ENCODE results near the gene GRM8. TPM values are rescaled to one million over a fixed set of nuclear protein-coding genes. Genes with fewer than 3 reads are reported as not detected.
A peak's percentile ranks its signal among the peaks of the same experiment; 100 is the strongest.

The GRM8 gene
- total and polyA plus RNA-seq, 9 of the 15 experiments (the other 6 are each of a cell fraction or from before 2014, with no cell fraction given), result 0.13 TPM; not detected in 7

- no peak for TF ChIP-seq ZBTB11 (CRISPR knock-in tag; IDR thresholded peaks at IDR 0.05)
Observed at GRCh38 chr7:126411821-126412383, 840.8 kb downstream of the GRM8 start (continued).

DNA sequence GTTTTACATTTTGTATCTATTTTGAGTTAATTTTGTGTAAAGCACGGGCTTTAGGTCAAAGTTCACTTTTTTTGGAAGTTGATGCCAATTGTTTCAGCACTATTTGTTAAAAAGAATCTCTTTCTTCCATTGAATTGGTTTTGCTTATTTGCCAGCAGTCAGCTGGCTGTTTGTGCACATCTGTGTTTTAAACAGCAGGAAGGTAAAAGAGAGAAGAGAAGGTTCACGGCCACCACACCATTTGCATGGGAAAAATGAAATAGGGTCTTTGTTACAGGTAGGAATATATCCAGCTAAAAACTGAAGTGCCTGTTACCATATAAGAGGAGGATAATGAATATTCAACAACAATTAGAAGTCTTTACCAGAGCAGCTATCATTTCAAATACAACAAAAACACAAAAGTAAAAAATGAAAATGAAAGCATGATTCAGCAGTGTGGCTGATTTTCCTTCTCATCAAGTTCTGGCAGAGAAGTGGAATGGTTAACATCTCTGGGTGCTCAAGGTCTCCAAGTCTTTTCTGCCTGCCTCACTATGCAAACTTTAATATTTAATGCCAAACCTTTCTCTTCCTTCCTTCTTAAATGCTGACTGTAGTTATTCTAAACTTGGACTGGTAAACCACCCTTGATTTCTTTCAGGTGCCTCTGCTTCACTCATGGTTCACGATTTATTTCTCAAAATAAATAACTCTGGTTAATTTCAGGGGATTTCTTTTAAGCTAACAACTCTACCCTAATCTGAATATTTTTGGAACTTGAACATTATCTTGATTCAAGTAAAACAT, 841.5 kb downstream of the GRM8 start:
- Histone ChIP-seq H3K27me3 (ENCODE audit: control insufficient read depth in 2 of 2, insufficient read depth in 2 of 2, low read length in 2 of 2) (no peaks in the 10 kb centered on the region), H3K27ac (ENCODE audit: extremely low read depth, low read depth, low read length) (no peak overlapping the region), H3K4me2 (ENCODE audit: insufficient read depth, low read length) (no peak overlapping the region), H3K4me1 (replicated peaks in 1 of 2; ENCODE audit: control insufficient read depth in 2 of 2, insufficient read depth in 2 of 2, low read length in 2 of 2) (no peaks in the 10 kb centered on the region), H3K79me2 (ENCODE audit: control insufficient read depth, insufficient read depth, low read length) (no peaks in the 10 kb centered on the region), H3K36me3 (ENCODE audit: control insufficient read depth, insufficient read depth, low read length) (no peaks in the 10 kb centered on the region), H3K9me1 (ENCODE audit: control insufficient read depth, insufficient read depth, low read length) (no peaks in the 10 kb centered on the region), H3K9me3 (replicated peaks; ENCODE audit: control insufficient read depth, insufficient read depth, low read depth, low read length) (0 out of 2 replicates have a peak, but pooled peaks cover 3% of the 10 kb centered on the region), H4K20me1 (replicated peaks; ENCODE audit: control insufficient read depth, insufficient read depth, low read length) (no peaks in the 10 kb centered on the region), H3K9ac (ENCODE audit: insufficient read depth in 1 of 2, low read depth in 2 of 2, low read length in 2 of 2) (no peak overlapping the region), H3K4me3 (no peak overlapping the region), H2AFZ (ENCODE audit: low read depth, low read length) (no peak overlapping the region)
- in situ Hi-C loops (cut with MboI) (no loop called here), intact Hi-C loops (cut with micrococcal nuclease) (no loop called here)
- ChIA-PET CTCF (ENCODE audit: low intra/inter-chr PET ratio) (no interaction called here), POLR2A (interaction anchor here (0.6 kb wide), 1 partner anchor 15 kb away, joined by 3 read pairs; no protein-coding TSS in a partner anchor)
- ATAC-seq, result no peak
- no peak for FAIRE-seq
- WGBS (ENCODE audit: insufficient coverage, low coverage, missing lambda C conversion rate), result 0% methylated on average over 3 of the region's 3 CpGs
- no peak for DNase-seq (ENCODE audit: extremely low read depth in 1 of 4, low spot score in 3 of 4)
- TF ChIP-seq ZNF316 (IDR thresholded peaks at IDR 0.05), result 0 out of 2 replicates have a peak, but pooled peaks have one; percentile 11
- TF ChIP-seq KHSRP (IDR thresholded peaks at IDR 0.05), result no peak
- no TSS peak for BruUV-seq (replicated peaks)

Data from K562 (cell line).